BE2C (cell line): ENCODE measurements around the gene THSD1.
"Not testable (repeated sequence)": the region's sequence is repeated elsewhere in the genome, so short reads cannot be mapped to it uniquely, and the experiment has no call there.

Experiments used
- DNase-seq: peaks from one replicate; pipeline ENCODE4 v3.0.0-alpha.2; 2020
- H3K27me3 ChIP-seq: fragments of 250-450 bp; sonication (Bioruptor Pico); 2 replicates; pipeline ENCODE4 v1.5.1; 2020; ENCODE audit warnings: mild to moderate bottlenecking
- H3K36me3 ChIP-seq: fragments of 250-450 bp; sonication (Bioruptor Pico); 2 replicates; pipeline ENCODE4 v1.5.1; 2020; ENCODE audit warnings: mild to moderate bottlenecking
- H3K4me1 ChIP-seq: fragments of 250-450 bp; sonication (Bioruptor Pico); 2 replicates; pipeline ENCODE4 v1.5.1; 2020
- H3K4me3 ChIP-seq: 2 replicates; pipeline ENCODE4 v1.5.1; 2011; ENCODE audit warnings: low read depth, low read length
- H3K9me3 ChIP-seq: fragments of 250-450 bp; sonication (Bioruptor Pico); 2 replicates; pipeline ENCODE4 v1.5.1; 2020
- CTCF ChIP-seq: IDR thresholded peaks from 2 replicates; pipeline ENCODE4 v1.5.1; 2012; ENCODE audit warnings: mild to moderate bottlenecking, low read depth, low read length

Gene THSD1

GRCh38 chr13:52344108-52344507 lies 61.9 kb downstream of the THSD1 start:
- DNase-seq: no peak
- H3K4me1 ChIP-seq: no peaks in the 10 kb centered on the region
- TF ChIP-seq CTCF: no peak

DNA sequence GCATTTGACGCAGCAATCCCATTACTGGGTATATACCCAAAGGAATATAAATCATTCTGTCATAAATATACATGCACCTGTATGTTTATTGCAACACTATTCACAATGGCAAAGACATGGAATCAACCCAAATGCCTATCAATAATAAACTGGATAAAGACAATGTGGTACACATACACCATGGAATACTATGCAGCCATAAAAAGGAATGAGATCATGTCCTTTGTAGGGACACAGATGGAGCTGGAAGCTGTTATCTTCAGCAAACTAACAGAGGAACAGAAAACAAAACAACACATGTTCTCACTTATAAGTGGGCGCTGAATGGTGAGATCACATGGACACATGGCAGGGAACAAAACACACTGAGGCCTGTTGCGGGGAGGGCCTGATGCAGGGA lies 63.8 kb downstream of the THSD1 start:
- H3K4me1 ChIP-seq, H3K4me3 ChIP-seq, H3K27me3 ChIP-seq, H3K36me3 ChIP-seq, DNase-seq, H3K9me3 ChIP-seq: not testable (repeated sequence)

More at GRCh38 chr13:52344108-52344507, 61.9 kb downstream of the THSD1 start:
- no peaks in the 10 kb centered on the region for H3K9me3 ChIP-seq
- peaks cover 6% of the 10 kb centered on the region; the same call in 1 of the 2 replicates for H3K27me3 ChIP-seq
- no peaks in the 10 kb centered on the region for H3K36me3 ChIP-seq
- H3K4me3 ChIP-seq: no peak overlapping the region

DNA sequence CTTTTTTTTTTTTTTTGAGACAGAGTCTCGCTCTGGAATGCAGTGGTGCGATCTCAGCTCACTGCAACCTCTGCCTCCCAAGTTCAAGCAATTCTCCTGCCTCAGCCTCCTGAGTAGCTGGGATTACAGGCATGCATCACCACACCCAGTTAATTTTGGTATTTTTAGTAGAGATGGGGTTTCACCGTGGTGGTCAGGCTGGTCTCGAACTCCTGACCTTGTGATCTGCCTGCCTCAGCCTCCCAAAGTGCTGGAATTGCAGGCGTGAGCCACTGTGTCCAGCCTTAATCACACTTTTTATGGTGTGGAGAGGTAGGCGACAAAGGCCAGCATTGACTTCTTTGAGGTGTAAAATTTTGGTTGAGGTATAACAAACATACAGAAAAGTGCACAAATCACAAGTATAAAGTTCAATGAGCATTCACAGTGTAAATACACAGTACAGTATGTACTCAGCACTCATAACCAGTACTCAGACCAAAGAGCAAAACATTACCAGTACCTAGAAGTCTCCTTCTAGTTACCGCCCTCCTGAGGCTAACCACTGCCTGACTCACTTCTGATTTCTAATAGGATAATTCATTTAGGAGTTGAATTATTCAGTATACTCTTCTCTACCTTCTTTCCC lies 68.0 kb downstream of the THSD1 start:
- not testable (repeated sequence) for H3K4me1 ChIP-seq, H3K4me3 ChIP-seq, DNase-seq, H3K9me3 ChIP-seq, H3K27me3 ChIP-seq, H3K36me3 ChIP-seq

GRCh38 chr13:52334107-52334506 lies 71.9 kb downstream of the THSD1 start:
- not testable (repeated sequence) for H3K9me3 ChIP-seq, DNase-seq, H3K27me3 ChIP-seq, H3K4me3 ChIP-seq, H3K4me1 ChIP-seq, H3K36me3 ChIP-seq

- not testable (repeated sequence) for H3K36me3 ChIP-seq, DNase-seq, H3K4me3 ChIP-seq, H3K9me3 ChIP-seq, H3K4me1 ChIP-seq, H3K27me3 ChIP-seq
Measured at GRCh38 chr13:52331844-52332243, 74.1 kb downstream of the THSD1 start.
